Astrocyte of the spinal cord (primary cell): ENCODE results near the gene KIF4A.
"Not testable (repeated sequence)": the region's sequence is repeated elsewhere in the genome, so short reads cannot be mapped to it uniquely, and the experiment has no call there.

ENCODE experiments used
- DNase-seq: peaks from one replicate; pipeline ENCODE4 v3.0.0; 2011; ENCODE audit warnings: low read depth, low spot score
- H3K4me3 ChIP-seq: 2 replicates; pipeline ENCODE4 v1.5.1; 2011; ENCODE audit warnings: low read depth, mild to moderate bottlenecking, low read length, moderate library complexity
- CTCF ChIP-seq: IDR thresholded peaks from 2 replicates; pipeline ENCODE4 v1.5.1; 2012; ENCODE audit warnings: low read depth, mild to moderate bottlenecking, low read length, inconsistent platforms
- in situ Hi-C: cut with HindIII; loops from 2 replicates; pipeline ENCODE4 v1.10.0; 2017; ENCODE audit warnings: low sequenced_read_pairs

KIF4A gene

GRCh38 chrX:70289793-70290770, at the start of gene KIF4A, which contains the start of gene PDZD11:
TSS of gene KIF4A (plus strand) at chrX:70290104. CDS start at chrX:70290459, 355 bp downstream.
TSS of gene PDZD11 (minus strand) at chrX:70289927. CDS start at chrX:70289341, 586 bp downstream.
- peak; percentile 79 for DNase-seq
- in situ Hi-C loops: no loop called here
- peak within 1 kb of the TSS; percentile 77 for H3K4me3 ChIP-seq
- TF ChIP-seq CTCF: no peak

GRCh38 chrX:70240751-70241150, 49.2 kb upstream of the KIF4A start:
- DNase-seq: no peak
- no peak for TF ChIP-seq CTCF
- no peak overlapping the region for H3K4me3 ChIP-seq
- in situ Hi-C loops: no loop called here

- no peak for TF ChIP-seq CTCF
- no peak overlapping the region for H3K4me3 ChIP-seq
- in situ Hi-C loops: no loop called here
- DNase-seq: no peak
Observed at GRCh38 chrX:70241501-70241900, 48.4 kb upstream of the KIF4A start.

GRCh38 chrX:70243601-70244000, 46.3 kb upstream of the KIF4A start:
- DNase-seq, in situ Hi-C loops, H3K4me3 ChIP-seq: not testable (repeated sequence)

- no peak overlapping the region for H3K4me3 ChIP-seq
- in situ Hi-C loops: no loop called here
- no peak for TF ChIP-seq CTCF
- DNase-seq: no peak
Observed at GRCh38 chrX:70244881-70245280, 45.0 kb upstream of the KIF4A start.

GRCh38 chrX:70247252-70247651, 42.7 kb upstream of the KIF4A start:
- no peak for TF ChIP-seq CTCF
- H3K4me3 ChIP-seq: no peak overlapping the region
- in situ Hi-C loops: no loop called here
- DNase-seq: no peak

- no peak for TF ChIP-seq CTCF
- DNase-seq: no peak
- in situ Hi-C loops: no loop called here
- no peak overlapping the region for H3K4me3 ChIP-seq
Observed at GRCh38 chrX:70252491-70252890, 37.4 kb upstream of the KIF4A start.
